Left lung (tissue), 10 donors: ENCODE measurements around the gene ACKR3. TPM values are rescaled to one million over a fixed set of nuclear protein-coding genes. Genes with fewer than 3 reads are reported as not detected.

Source experiments
- ATAC-seq: fragments of 200-7000 bp; cut with Tn5 transposase; one replicate; pipeline ENCODE4 v1.9.1; 2020; ENCODE audit warnings: moderate library complexity
- DNase-seq, 4 donors: peaks; one replicate each; pipeline ENCODE4 v3.0.0-alpha.2; 2013 to 2020
- H3K27ac ChIP-seq, 2 donors: fragments of 200-600 bp; sonication (generic) in 1 of 2; one replicate each; pipeline versions ENCODE4 v1.5.0 to v1.8.0; 2020 to 2021
- H3K27me3 ChIP-seq, 2 donors: fragments of 200-600 bp; sonication (generic) in 1 of 2; one replicate each; pipeline versions ENCODE4 v1.5.0 to v1.8.0; 2020 to 2021
- H3K36me3 ChIP-seq, 2 donors: fragments of 200-600 bp; sonication (generic) in 1 of 2; one replicate each; pipeline versions ENCODE4 v1.5.0 to v1.8.0; 2020 to 2021
- H3K4me1 ChIP-seq, 2 donors: fragments of 200-600 bp; one replicate each; pipeline ENCODE4 v1.8.0; 2021
- H3K4me3 ChIP-seq, 2 donors: fragments of 200-600 bp; sonication (generic) in 1 of 2; one replicate each; pipeline versions ENCODE4 v1.5.0 to v1.8.0; 2020 to 2021; ENCODE audit warnings: mild to moderate bottlenecking in 1 of 2
- H3K9me3 ChIP-seq, 2 donors: fragments of 200-600 bp; sonication (generic) in 1 of 2; one replicate each; pipeline versions ENCODE4 v1.5.0 to v1.8.0; 2020 to 2021
- intact Hi-C, 2 donors: fragments of 100-400 bp; cut with DNase I; formaldehyde crosslinking; loops; one replicate each; pipeline versions ENCODE4 v1.11.2 to v1.14.2; 2022
- polyA plus RNA-seq, 6 donors: library from polyadenylated mRNA; unstranded; fragments of 120-200 nt; gene quantifications; one replicate each; pipeline ENCODE4 v1.2.1, GENCODE V29; 2013; ENCODE audit not compliant: insufficient read length in 6 of 6
- total RNA-seq, 2 donors: library from RNA; stranded (reverse); fragmentation: NEBNext Ultra II Directional; extraction: Animal tissue kit (Norgen Biotek cat#: 25700); gene quantifications; one replicate each; pipeline ENCODE4 v1.2.1, GENCODE V29; 2021
- TF ChIP-seq, protein P1 (sequence below), 2 donors: fragments of 200-600 bp; sonication (generic) in 1 of 2; IDR thresholded peaks; one replicate each; pipeline versions ENCODE4 v1.5.0 to v1.8.0; 2021; ENCODE audit warnings: antibody characterized with exemption in 2 of 2
- donor health status: DM: no; HTN: yes; CAD: no.
- donor health status: DM: no; HTN: no; CAD: no.

Gene ACKR3
- total and polyA plus RNA-seq, 8 donors, result 9.9 to 49.3 (median 33.3) TPM

DNA sequence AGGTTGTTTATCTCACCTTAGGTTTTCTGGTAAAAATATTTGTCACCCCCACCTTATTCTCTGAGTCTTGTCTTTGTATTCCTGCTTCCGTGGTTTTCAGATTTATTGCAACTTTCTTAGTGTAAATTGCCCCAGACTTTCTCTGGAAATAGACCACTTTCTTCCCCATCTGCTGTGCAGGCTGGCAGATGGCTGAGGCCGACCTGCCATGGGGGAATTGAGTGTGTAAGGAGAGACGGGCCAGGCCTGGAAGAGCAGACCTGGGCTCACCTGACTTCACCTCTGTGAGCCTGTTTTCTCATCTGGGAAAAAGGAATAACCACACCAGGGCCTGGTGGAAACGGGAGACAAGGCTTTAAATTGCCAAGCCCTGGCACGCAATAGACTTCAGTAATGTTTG is 44.9 kb downstream of the ACKR3 start:
- Histone ChIP-seq H3K36me3 (no peaks in the 10 kb centered on the region), H3K27me3 (no peaks in the 10 kb centered on the region), H3K4me3 (no peak overlapping the region), H3K9me3 (no peaks in the 10 kb centered on the region), H3K4me1 (no peaks in the 10 kb centered on the region), H3K27ac (no peak overlapping the region)
- no peak for ATAC-seq
- intact Hi-C loops, result no loop called here
- TF ChIP-seq, protein P1, sequence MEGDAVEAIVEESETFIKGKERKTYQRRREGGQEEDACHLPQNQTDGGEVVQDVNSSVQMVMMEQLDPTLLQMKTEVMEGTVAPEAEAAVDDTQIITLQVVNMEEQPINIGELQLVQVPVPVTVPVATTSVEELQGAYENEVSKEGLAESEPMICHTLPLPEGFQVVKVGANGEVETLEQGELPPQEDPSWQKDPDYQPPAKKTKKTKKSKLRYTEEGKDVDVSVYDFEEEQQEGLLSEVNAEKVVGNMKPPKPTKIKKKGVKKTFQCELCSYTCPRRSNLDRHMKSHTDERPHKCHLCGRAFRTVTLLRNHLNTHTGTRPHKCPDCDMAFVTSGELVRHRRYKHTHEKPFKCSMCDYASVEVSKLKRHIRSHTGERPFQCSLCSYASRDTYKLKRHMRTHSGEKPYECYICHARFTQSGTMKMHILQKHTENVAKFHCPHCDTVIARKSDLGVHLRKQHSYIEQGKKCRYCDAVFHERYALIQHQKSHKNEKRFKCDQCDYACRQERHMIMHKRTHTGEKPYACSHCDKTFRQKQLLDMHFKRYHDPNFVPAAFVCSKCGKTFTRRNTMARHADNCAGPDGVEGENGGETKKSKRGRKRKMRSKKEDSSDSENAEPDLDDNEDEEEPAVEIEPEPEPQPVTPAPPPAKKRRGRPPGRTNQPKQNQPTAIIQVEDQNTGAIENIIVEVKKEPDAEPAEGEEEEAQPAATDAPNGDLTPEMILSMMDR (IDR thresholded peaks at IDR 0.05), result no peak
- no peak for DNase-seq

DNA sequence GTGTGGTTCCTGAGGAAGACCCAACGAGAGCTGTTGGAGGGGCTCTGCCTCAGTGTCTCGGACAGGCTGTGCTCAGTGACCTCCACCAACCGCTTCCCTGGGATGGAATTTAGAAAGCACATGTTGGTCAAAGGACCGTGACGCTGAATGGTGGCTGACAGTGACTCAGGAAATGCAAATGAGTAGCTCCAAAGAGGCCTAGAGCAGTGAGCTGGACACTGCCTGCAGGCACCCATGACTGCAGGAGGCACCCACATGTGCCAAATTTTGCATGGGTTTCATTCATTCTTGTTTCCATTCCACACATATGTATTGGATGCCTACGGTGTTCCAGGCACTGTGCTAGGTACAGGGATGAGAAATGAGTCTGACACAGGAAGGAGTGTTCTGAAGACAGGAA is 46.4 kb downstream of the ACKR3 start:
- no peaks in the 10 kb centered on the region for H3K27me3 ChIP-seq
- DNase-seq, result no peak
- H3K4me3 ChIP-seq, result no peak overlapping the region
- intact Hi-C loops, result no loop called here
- no peaks in the 10 kb centered on the region for H3K4me1 ChIP-seq
- no peak for ATAC-seq
- H3K36me3 ChIP-seq, result no peaks in the 10 kb centered on the region
- TF ChIP-seq, protein P1 (IDR thresholded peaks at IDR 0.05), result no peak
- no peaks in the 10 kb centered on the region for H3K9me3 ChIP-seq
- no peak overlapping the region for H3K27ac ChIP-seq

DNA sequence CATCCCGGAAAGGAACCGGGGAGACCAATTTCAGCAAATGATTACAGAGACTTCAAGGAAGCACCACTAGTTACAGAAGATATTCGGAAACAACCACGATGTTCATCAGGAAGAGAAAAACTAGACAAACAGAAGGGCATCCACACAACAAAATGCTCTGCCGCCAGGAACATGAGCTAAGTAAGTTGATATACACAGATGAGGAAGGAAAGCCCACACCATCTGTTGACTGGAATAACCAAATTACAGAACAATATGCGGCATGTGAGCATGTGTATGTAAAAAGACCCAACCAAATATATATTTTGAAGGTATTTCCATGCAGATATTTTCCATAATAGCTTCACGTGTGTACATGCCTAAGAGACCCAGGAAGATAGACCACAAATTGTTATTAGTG is 47.0 kb downstream of the ACKR3 start:
- no peak overlapping the region for H3K27ac ChIP-seq
- TF ChIP-seq, protein P1 (IDR thresholded peaks at IDR 0.05), result no peak
- H3K9me3 ChIP-seq, result no peaks in the 10 kb centered on the region
- no peaks in the 10 kb centered on the region for H3K4me1 ChIP-seq
- H3K27me3 ChIP-seq, result no peaks in the 10 kb centered on the region
- H3K4me3 ChIP-seq, result no peak overlapping the region
- ATAC-seq (no peak), DNase-seq (no peak)
- no peaks in the 10 kb centered on the region for H3K36me3 ChIP-seq
- intact Hi-C loops, result no loop called here

DNA sequence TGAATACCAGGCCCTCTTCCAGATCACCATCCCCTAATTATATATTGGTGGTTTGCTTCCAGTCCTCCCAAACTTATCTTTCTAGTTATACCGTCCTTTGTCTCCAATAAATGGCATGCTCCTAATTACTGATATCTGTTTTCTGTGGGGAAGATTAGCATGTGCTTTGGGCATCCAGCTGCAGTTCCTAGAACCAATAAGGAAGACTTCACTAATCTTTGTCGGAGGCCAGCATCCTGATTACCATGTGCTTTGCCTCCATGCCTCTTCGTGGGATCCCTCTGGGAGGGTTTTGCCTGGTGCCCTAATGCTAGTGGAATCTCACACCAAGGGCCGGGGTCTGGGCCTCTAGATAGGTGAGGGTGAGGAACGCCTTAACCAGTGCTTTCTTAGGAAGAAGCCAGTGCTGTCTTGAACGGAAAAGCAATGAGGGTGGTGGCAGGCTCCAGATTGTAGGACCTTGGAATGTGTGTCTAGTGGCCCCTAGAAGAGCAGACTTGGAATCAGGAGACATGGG is 47.7 kb downstream of the ACKR3 start:
- H3K4me1 ChIP-seq, result no peaks in the 10 kb centered on the region
- DNase-seq (no peak), ATAC-seq (no peak)
- no peaks in the 10 kb centered on the region for H3K9me3 ChIP-seq
- H3K27ac ChIP-seq, result no peak overlapping the region
- no peaks in the 10 kb centered on the region for H3K27me3 ChIP-seq
- TF ChIP-seq, protein P1 (IDR thresholded peaks at IDR 0.05), result no peak
- no peaks in the 10 kb centered on the region for H3K36me3 ChIP-seq
- no peak overlapping the region for H3K4me3 ChIP-seq
- intact Hi-C loops, result no loop called here

DNA sequence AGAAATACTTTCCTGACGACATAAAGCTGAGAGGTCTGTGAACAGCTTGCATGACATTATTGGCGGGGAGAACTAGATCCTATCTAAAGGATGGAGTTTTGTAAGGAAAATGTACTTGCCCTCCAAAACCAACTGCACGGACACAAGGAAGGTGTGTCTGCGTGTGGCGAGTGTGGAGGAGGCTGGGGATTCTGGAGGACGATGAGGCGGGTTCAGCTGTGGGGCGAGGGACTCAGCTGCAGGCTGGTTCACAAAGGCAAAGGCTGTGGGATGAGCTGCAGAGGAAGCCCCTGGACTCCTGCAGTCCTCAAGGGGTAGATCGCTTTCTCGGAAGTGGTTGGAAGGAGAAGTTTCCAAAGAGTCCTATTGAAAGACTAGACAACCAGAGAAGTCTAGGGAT is 48.2 kb downstream of the ACKR3 start:
- H3K36me3 ChIP-seq, result no peaks in the 10 kb centered on the region
- DNase-seq (no peak), ATAC-seq (no peak)
- no peak overlapping the region for H3K27ac ChIP-seq
- H3K4me1 ChIP-seq, result no peaks in the 10 kb centered on the region
- intact Hi-C loops, result no loop called here
- H3K27me3 ChIP-seq, result no peaks in the 10 kb centered on the region
- no peaks in the 10 kb centered on the region for H3K9me3 ChIP-seq
- TF ChIP-seq, protein P1 (IDR thresholded peaks at IDR 0.05), result no peak
- no peak overlapping the region for H3K4me3 ChIP-seq
